GM12864 (cell line): ENCODE data around the gene MCM9.
"Not testable (repeated sequence)": the region's sequence is repeated elsewhere in the genome, so short reads cannot be mapped to it uniquely, and the experiment has no call there.

ENCODE experiments used
- DNase-seq: peaks from one replicate; pipeline ENCODE4 v3.0.0-alpha.2; 2011; ENCODE audit warnings: low read depth
- H3K4me3 ChIP-seq: 2 replicates; pipeline ENCODE4 v1.5.1; 2011; ENCODE audit warnings: mild to moderate bottlenecking, low read depth, low read length, control low read depth
- TF ChIP-seq, protein P1 (sequence below): IDR thresholded peaks from 2 replicates; pipeline ENCODE4 v1.5.1; 2011; ENCODE audit warnings: low read depth, mild to moderate bottlenecking, moderate library complexity, low read length, control low read depth, inconsistent platforms; ENCODE audit errors: missing control alignments

Gene MCM9

DNA sequence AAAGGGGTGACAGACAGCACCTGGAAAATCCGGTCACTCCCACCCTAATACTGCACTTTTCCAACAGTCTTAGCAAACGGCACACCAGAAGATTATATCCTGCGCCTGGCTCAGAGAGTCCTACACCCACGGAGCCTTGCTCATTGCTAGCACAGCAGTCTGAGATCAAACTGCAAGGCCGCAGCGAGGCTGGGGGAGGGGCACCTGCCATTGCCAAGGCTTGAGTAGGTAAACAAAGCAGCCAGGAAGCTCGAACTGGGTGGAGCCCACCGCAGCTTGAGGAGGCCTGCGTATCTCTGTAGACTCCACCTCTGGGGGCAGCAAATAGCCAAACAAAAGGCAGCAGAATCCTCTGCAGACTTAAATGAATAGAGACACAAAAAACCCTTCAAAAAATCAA lies 138.4 kb downstream of the MCM9 start:
- TF ChIP-seq, protein P1, sequence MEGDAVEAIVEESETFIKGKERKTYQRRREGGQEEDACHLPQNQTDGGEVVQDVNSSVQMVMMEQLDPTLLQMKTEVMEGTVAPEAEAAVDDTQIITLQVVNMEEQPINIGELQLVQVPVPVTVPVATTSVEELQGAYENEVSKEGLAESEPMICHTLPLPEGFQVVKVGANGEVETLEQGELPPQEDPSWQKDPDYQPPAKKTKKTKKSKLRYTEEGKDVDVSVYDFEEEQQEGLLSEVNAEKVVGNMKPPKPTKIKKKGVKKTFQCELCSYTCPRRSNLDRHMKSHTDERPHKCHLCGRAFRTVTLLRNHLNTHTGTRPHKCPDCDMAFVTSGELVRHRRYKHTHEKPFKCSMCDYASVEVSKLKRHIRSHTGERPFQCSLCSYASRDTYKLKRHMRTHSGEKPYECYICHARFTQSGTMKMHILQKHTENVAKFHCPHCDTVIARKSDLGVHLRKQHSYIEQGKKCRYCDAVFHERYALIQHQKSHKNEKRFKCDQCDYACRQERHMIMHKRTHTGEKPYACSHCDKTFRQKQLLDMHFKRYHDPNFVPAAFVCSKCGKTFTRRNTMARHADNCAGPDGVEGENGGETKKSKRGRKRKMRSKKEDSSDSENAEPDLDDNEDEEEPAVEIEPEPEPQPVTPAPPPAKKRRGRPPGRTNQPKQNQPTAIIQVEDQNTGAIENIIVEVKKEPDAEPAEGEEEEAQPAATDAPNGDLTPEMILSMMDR: peak; percentile 22
- peak; percentile 30 for DNase-seq
- not testable (repeated sequence) for H3K4me3 ChIP-seq

DNA sequence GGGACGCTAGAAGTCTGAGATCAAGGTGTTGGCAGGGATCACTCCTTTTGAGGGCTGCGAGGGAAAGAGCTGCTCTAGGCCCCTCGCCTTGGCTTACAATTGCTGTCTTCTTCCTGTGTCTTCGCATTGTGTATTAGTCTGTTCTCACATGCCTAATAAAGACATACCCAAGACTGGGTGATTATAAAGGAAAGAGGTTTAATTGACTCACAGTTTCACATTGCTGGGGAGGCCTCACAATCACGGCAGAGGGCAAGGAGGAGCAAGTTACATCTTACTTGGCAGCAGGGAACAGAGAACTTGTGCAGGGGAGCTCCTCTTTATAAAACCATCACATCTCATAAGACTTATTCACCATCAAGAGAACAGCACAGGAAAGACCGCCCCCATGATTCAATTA lies 143.5 kb downstream of the MCM9 start:
- TF ChIP-seq, protein P1: no peak
- H3K4me3 ChIP-seq: no peak overlapping the region
- DNase-seq: no peak

DNA sequence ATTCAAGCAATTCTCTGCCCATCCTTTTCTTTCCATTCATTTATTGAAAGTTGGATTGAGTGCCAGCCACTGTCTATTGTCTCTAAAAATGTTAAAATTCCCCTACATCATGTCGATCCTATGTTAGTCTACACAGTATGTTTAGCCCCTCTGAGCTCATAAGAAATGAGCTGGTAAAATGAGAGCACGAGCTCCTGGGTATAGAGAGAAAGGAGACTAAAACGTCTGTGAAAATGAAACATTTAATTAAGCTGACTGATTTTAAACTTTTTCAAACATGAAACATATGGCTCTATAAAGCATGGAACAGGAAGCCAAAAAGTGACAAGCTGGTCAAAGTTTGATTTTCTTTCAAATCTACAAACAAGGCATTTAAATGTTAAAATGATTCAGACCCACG lies 145.0 kb downstream of the MCM9 start:
- H3K4me3 ChIP-seq: no peak overlapping the region
- TF ChIP-seq, protein P1: no peak
- DNase-seq: no peak

DNA sequence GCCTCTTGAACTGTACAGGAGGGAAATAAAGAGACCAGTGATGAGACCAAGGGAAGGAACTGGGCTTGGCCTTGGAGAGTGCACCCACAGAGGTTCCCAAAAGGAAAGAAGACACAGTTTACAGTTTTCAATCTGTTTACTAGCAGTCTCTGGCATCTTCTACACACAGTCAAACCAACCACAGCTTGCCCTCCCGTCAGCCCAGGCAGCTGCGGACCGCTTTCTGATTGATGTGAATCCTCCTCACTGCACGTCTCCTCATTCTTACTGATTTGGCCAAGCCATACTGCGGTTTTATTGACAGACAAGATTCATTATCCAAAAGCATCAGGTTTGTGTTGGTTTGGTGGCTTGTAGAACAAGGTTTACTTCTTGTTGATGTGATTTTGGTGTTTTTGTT lies 145.5 kb downstream of the MCM9 start:
- no peak for DNase-seq
- no peak overlapping the region for H3K4me3 ChIP-seq
- TF ChIP-seq, protein P1: no peak

DNA sequence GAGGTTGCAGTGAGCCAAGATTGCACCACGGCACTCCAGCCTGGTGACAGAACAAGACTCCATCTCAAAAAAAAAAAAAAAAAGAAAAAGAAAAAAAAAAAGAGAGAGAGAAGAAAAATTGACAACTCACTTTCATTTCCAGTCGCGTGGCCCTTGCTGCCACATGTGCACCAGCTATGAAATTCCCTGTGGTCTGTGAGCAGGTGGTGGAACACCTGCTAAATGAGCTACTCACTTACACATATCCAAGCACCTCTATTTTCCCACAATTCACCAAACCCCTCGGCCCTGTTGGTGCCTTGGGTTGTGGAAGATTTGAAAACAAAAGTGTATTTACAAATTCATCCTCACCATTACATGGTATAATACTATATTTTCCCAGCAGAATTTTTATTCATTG lies 146.3 kb downstream of the MCM9 start:
- TF ChIP-seq, protein P1: no peak
- no peak for DNase-seq
- H3K4me3 ChIP-seq: no peak overlapping the region

DNA sequence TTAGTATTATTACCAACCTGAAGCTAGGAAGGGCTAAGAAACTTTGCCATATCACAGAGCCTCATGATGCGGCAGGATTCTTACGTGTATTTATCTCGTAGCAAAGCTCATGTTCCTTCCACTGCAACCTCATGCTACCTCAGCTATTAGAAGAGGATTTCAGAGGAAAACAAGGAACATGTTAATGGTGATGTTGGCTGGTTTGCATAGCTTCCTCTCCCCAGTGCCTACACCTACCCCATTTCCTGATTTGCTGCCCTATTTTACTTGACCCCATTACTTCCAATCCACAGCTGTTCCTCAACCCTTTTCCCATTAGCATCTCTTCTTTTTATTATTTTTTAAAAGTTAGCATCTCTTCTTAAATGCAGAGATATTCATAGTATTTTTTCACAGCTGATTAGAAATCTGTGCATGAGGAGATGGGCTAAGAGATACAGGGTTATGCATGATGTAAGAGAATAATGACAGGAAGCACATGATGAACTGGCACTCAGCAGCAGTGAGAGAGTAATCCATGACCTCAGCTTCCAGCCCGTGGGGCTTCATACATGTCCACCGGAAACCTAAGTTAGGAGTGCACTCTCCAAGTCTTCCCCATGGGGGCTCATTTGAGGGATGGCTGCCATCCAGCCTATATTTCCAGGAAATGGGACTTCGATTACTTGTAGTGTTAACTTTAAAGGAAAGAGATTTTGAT lies 147.1 kb downstream of the MCM9 start:
- TF ChIP-seq, protein P1: no peak
- H3K4me3 ChIP-seq: no peak overlapping the region
- no peak for DNase-seq
